KOPT-K1 (cell line): ENCODE data around the gene NME9.
A peak's percentile ranks its signal among the peaks of the same experiment; 100 is the strongest.
"Not testable (repeated sequence)": the region's sequence is repeated elsewhere in the genome, so short reads cannot be mapped to it uniquely, and the experiment has no call there.

Experiments
- H3K27ac ChIP-seq: fragments of 200-600 bp; sonication (generic); 2 replicates; pipeline ENCODE4 v1.5.1; 2016; ENCODE audit warnings: antibody characterized with exemption, mild to moderate bottlenecking, low read depth, low read length; ENCODE audit not compliant: poor library complexity, severe bottlenecking
- H3K36me3 ChIP-seq: fragments of 200-600 bp; sonication (generic); 2 replicates; pipeline ENCODE4 v1.5.1; 2017; ENCODE audit warnings: antibody characterized with exemption, mild to moderate bottlenecking, low read length, moderate library complexity; ENCODE audit not compliant: insufficient read depth
- H3K9me3 ChIP-seq: fragments of 200-600 bp; sonication (generic); 2 replicates; pipeline ENCODE4 v1.5.1; 2017; ENCODE audit warnings: antibody characterized with exemption, low read length, mild to moderate bottlenecking; ENCODE audit not compliant: insufficient read depth, poor library complexity, severe bottlenecking

Gene NME9, protein sequence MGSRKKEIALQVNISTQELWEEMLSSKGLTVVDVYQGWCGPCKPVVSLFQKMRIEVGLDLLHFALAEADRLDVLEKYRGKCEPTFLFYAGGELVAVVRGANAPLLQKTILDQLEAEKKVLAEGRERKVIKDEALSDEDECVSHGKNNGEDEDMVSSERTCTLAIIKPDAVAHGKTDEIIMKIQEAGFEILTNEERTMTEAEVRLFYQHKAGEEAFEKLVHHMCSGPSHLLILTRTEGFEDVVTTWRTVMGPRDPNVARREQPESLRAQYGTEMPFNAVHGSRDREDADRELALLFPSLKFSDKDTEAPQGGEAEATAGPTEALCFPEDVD

DNA sequence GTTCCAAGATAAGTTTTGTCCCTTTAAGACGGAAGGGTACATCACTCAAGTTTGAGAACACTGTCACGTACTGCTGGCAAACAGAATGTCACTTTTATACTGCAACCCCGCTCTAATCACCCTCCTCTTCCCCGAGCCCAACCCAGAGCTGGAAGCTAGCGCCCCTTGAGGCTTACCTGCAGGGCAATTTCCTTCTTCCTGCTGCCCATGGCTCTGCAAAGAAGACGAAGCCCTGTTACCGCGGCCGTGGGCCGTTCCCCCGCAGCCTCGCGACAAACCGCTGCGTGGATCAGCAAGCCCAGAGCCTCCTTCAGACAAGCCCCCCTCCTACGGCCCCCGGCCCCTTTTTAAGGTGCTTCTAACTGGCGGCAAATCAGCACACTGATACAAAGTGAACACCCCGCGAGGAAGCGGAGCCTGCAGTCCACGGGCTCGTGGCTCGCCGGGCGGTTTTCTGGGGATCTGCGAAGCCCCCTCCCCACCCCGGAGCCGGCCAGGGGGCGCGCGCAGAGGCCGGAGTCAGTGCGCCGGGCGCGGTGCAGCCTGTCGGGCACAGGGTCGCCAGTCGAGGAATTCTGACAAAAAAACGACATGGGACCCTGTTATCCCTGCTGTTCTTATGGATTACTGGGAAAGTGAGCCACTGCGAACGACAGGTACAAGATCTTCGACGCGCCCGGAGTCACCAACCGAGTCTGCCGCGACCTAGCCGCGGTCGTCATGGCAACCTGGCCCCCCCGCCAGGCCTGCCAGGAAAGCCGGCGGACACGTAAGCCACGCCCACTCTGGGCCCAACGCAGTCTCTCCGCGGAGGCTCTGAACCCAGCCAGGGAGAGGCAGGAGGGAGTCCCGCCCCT is at the start of gene NME9:
NME9 (minus strand) TSS at position 725 of the 857 bp plus-strand sequence; CDS start at position 209, 516 bp downstream.
- Histone ChIP-seq H3K36me3 (no peaks in the 10 kb centered on the region), H3K27ac (peak within 1 kb of the TSS; percentile 33), H3K9me3 (no peaks in the 10 kb centered on the region)

GRCh38 chr3:138378990-138379389 is 49.3 kb upstream of the NME9 start:
- no peaks in the 10 kb centered on the region for H3K9me3 ChIP-seq
- no peak overlapping the region for H3K27ac ChIP-seq
- no peaks in the 10 kb centered on the region for H3K36me3 ChIP-seq

GRCh38 chr3:138378331-138378730 is 48.7 kb upstream of the NME9 start:
- H3K9me3 ChIP-seq = no peaks in the 10 kb centered on the region
- no peaks in the 10 kb centered on the region for H3K36me3 ChIP-seq
- no peak overlapping the region for H3K27ac ChIP-seq

DNA sequence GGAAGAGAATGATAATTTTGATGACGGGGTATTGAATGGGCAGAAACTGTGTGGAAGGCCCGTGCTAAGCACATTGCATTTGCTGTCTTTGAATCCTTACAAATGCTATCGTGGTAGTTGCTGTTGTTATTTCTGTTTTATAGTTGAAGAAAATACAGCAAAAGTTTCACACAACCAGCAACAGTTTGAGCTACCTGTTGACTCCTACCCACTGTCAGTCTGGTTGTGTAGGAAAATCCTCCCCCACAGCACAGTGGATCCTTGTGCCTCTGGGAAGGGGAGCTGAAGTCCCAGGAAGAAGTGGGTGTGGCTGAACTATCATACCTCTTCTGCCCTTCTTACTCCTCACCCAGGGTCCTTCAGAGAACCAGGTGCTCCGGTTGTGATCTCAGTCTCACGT is 48.2 kb upstream of the NME9 start:
- Histone ChIP-seq H3K27ac (no peak overlapping the region), H3K9me3 (no peaks in the 10 kb centered on the region), H3K36me3 (no peaks in the 10 kb centered on the region)

DNA sequence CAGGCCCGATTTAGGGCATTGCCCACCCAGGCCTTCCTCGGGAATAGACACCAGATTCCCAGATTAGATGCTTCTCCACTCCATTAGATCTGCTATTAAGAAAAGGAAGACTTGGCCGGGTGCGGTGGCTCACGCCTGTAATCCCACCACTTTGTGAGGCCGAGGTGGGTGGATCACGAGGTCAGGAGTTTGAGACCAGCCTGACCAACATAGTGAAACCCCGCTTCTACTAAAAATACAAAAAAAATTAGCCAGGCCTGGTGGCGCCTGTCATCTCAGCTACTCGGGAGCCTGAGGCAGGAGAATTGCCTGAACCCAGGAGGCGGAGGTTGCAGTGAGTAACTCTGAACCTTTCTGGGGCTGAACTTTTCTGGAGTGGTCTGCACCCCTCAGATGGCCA is 47.6 kb upstream of the NME9 start:
- H3K27ac ChIP-seq, H3K36me3 ChIP-seq, H3K9me3 ChIP-seq: not testable (repeated sequence)

- H3K36me3 ChIP-seq = no peaks in the 10 kb centered on the region
- no peak overlapping the region for H3K27ac ChIP-seq
- H3K9me3 ChIP-seq = no peaks in the 10 kb centered on the region
Measured at GRCh38 chr3:138376663-138377062, 47.0 kb upstream of the NME9 start.

- no peaks in the 10 kb centered on the region for H3K9me3 ChIP-seq
- H3K27ac ChIP-seq = no peak overlapping the region
- H3K36me3 ChIP-seq = no peaks in the 10 kb centered on the region
Measured at GRCh38 chr3:138375447-138375846, 45.8 kb upstream of the NME9 start.

GRCh38 chr3:138374573-138375134 is 45.0 kb upstream of the NME9 start:
- Histone ChIP-seq H3K27ac (no peak overlapping the region), H3K36me3 (no peaks in the 10 kb centered on the region), H3K9me3 (no peaks in the 10 kb centered on the region)

DNA sequence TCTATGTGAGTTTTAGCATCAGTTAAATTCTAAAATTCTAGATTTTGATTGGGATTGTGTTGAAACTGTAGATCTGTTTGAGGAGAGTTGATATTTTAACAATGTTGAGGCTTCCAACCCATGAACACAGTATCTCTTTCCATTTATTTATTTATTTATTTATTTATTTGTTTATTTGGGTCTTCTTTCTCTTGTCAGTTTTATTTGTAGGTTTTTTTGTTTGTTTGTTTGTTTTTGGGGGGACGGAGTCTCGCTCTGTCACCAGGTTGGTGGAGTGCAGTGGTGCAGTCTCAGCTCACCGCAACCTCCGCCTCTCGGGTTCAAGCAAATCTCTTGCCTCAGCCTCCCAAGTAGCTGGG is 44.1 kb upstream of the NME9 start:
- Histone ChIP-seq H3K27ac (no peak overlapping the region), H3K9me3 (no peaks in the 10 kb centered on the region)

GRCh38 chr3:138373087-138373735 is 43.6 kb upstream of the NME9 start:
- Histone ChIP-seq H3K36me3 (no peaks in the 10 kb centered on the region), H3K9me3 (no peaks in the 10 kb centered on the region), H3K27ac (no peak overlapping the region)

More for the DNA sequence above, 44.1 kb upstream of the NME9 start:
- H3K36me3 ChIP-seq = no peaks in the 10 kb centered on the region

- Histone ChIP-seq H3K36me3 (no peaks in the 10 kb centered on the region), H3K27ac (no peak overlapping the region)
Measured at GRCh38 chr3:138371070-138371965, 41.7 kb upstream of the NME9 start.

GRCh38 chr3:138370321-138370720 is 40.7 kb upstream of the NME9 start:
- Histone ChIP-seq H3K9me3 (no peaks in the 10 kb centered on the region), H3K36me3 (no peaks in the 10 kb centered on the region), H3K27ac (no peak overlapping the region)

More at GRCh38 chr3:138371070-138371965, 41.7 kb upstream of the NME9 start:
- H3K9me3 ChIP-seq = no peaks in the 10 kb centered on the region

DNA sequence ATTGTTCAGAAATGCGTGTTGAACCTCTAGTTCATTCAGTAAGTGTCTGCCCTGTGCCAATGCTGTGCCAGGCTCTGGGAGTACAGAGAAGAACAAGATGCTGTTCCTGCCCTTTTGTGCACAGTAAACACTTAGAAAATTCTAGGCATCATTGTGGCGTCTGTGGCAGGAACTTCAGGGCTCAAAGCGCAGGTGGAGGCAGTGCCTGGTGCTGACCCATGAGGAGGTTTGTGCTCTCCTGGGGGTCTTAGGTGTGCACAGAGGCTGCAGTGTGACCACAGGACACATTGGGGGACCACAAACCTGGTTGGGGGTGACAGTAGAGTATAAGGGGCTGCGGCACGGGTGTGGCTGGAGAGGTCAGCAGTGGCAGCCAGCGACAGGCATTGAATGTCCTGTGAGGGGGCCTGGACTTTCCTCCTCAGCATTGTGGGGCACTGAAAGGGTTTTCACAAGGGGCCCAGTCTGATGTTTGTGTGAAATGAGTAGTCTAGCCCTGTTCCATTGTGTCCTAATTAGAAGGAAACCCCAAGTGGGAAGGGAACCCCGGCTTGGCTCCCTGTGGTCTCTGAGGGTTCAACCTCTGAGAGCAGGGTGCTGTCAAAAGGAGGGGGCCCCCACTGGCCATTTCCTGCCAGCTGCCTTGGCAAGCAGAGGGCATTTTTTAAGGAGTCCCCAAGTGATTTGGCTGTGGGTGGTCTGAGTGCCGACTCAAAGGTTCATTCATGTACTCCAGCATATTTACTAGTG is 39.7 kb upstream of the NME9 start:
- H3K36me3 ChIP-seq = no peaks in the 10 kb centered on the region
- H3K9me3 ChIP-seq = no peaks in the 10 kb centered on the region
- no peak overlapping the region for H3K27ac ChIP-seq

GRCh38 chr3:138367911-138368310 is 38.3 kb upstream of the NME9 start:
- Histone ChIP-seq H3K36me3 (no peaks in the 10 kb centered on the region), H3K27ac (no peak overlapping the region), H3K9me3 (no peaks in the 10 kb centered on the region)
